ENCODE measurements around the gene IFT88.

- TF ChIP-seq ZNF565 (CRISPR knock-in tag; conservative IDR thresholded peaks at IDR 0.05; ENCODE audit: low read depth), result no peak
- TF ChIP-seq PATZ1 (CRISPR knock-in tag; IDR thresholded peaks at IDR 0.05; ENCODE audit: borderline replicate concordance), result no peak
- TF ChIP-seq TSHZ2 (CRISPR knock-in tag; IDR thresholded peaks at IDR 0.05), result no peak
- no peak for TF ChIP-seq CSDC2 (CRISPR knock-in tag; IDR thresholded peaks at IDR 0.05)
- TF ChIP-seq RARB (CRISPR knock-in tag; IDR thresholded peaks at IDR 0.05), result no peak
- no peak for TF ChIP-seq ZFP3 (CRISPR knock-in tag; IDR thresholded peaks at IDR 0.05)
Observed at GRCh38 chr13:20689291-20689690, 122.3 kb downstream of the IFT88 start.
